HepG2 (cell line): ENCODE data around the gene GTF3A. TPM values are rescaled to one million over a fixed set of nuclear protein-coding genes. Genes with fewer than 3 reads are reported as not detected.

Experiments used
- ARHGAP35 ChIP-seq: sonication (generic); formaldehyde crosslinking; IDR thresholded peaks from 2 replicates; pipeline ENCODE4 v1.9.0; 2022; ENCODE audit warnings: mild to moderate bottlenecking, inconsistent platforms, moderate library complexity, missing genetic modification reagents, borderline replicate concordance
- CERS6 ChIP-seq: sonication (generic); formaldehyde crosslinking; IDR thresholded peaks from 2 replicates; pipeline ENCODE4 v1.5.0; 2020; ENCODE audit warnings: missing genetic modification reagents
- DNMT1 ChIP-seq: sonication (generic); formaldehyde crosslinking; IDR thresholded peaks from 2 replicates; pipeline ENCODE4 v1.5.1; 2020; ENCODE audit warnings: mild to moderate bottlenecking, missing genetic modification reagents
- ELF4 ChIP-seq: sonication (generic); formaldehyde crosslinking; IDR thresholded peaks from 2 replicates; pipeline ENCODE4 v1.5.0; 2020; ENCODE audit warnings: missing genetic modification reagents, mild to moderate bottlenecking, moderate library complexity, borderline replicate concordance
- FLYWCH1 ChIP-seq: sonication (generic); formaldehyde crosslinking; IDR thresholded peaks from 2 replicates; pipeline ENCODE4 v1.8.1; 2023; ENCODE audit warnings: mild to moderate bottlenecking, missing genetic modification reagents
- FOXA1 ChIP-seq, 2 experiments: fragments of 450-650 bp in 1 of 2; sonication (generic) in 1 of 2; formaldehyde crosslinking in 1 of 2; IDR thresholded peaks; 2 replicates each; pipeline versions ENCODE4 v1.4.0 to v1.6.1; 2016 to 2020; ENCODE audit warnings: missing genetic modification reagents in 1 of 2
- HES4 ChIP-seq: sonication (generic); formaldehyde crosslinking; IDR thresholded peaks from 2 replicates; pipeline ENCODE4 v1.9.0; 2021; ENCODE audit warnings: mild to moderate bottlenecking, missing genetic modification reagents, borderline replicate concordance
- KDM2A ChIP-seq: sonication (generic); formaldehyde crosslinking; IDR thresholded peaks from 2 replicates; pipeline ENCODE4 v1.4.0; 2020; ENCODE audit warnings: low read depth, missing genetic modification reagents, borderline replicate concordance
- MAFG ChIP-seq: sonication (generic); formaldehyde crosslinking; IDR thresholded peaks from 2 replicates; pipeline ENCODE4 v1.5.1; 2020; ENCODE audit warnings: mild to moderate bottlenecking, missing genetic modification reagents
- NKX3-1 ChIP-seq: sonication (generic); formaldehyde crosslinking; IDR thresholded peaks from 2 replicates; pipeline ENCODE4 v1.5.0; 2020; ENCODE audit warnings: missing genetic modification reagents
- RXRB ChIP-seq: IDR thresholded peaks from 2 replicates; pipeline ENCODE4 v1.6.1; 2016; ENCODE audit warnings: borderline replicate concordance, missing genetic modification reagents, missing compliant biosample characterization
- ZBTB38 ChIP-seq: sonication (generic); formaldehyde crosslinking; IDR thresholded peaks from 2 replicates; pipeline ENCODE4 v1.5.1; 2020; ENCODE audit warnings: mild to moderate bottlenecking, missing genetic modification reagents
- ZNF17 ChIP-seq: sonication (generic); formaldehyde crosslinking; IDR thresholded peaks from 2 replicates; pipeline ENCODE4 v1.5.0; 2020; ENCODE audit warnings: mild to moderate bottlenecking, missing genetic modification reagents
- ZNF225 ChIP-seq: sonication (generic); formaldehyde crosslinking; IDR thresholded peaks from 2 replicates; pipeline ENCODE4 v1.4.0; 2020; ENCODE audit warnings: mild to moderate bottlenecking, missing genetic modification reagents
- ZNF367 ChIP-seq: sonication (generic); formaldehyde crosslinking; IDR thresholded peaks from 2 replicates; pipeline ENCODE4 v1.4.0; 2020; ENCODE audit warnings: missing genetic modification reagents, borderline replicate concordance
- ZNF562 ChIP-seq: sonication (generic); formaldehyde crosslinking; IDR thresholded peaks from 2 replicates; pipeline ENCODE4 v1.8.0; 2022; ENCODE audit warnings: missing genetic modification reagents, borderline replicate concordance
- ZNF644 ChIP-seq: IDR thresholded peaks from 2 replicates; pipeline ENCODE4 v1.6.1; 2016; ENCODE audit warnings: low read depth
- ZNF672 ChIP-seq: sonication (generic); formaldehyde crosslinking; IDR thresholded peaks from 2 replicates; pipeline ENCODE4 v1.8.1; 2022; ENCODE audit warnings: missing genetic modification reagents
- ZNF737 ChIP-seq: sonication (generic); formaldehyde crosslinking; IDR thresholded peaks from 2 replicates; pipeline ENCODE4 v1.5.0; 2020; ENCODE audit warnings: missing genetic modification reagents, mild to moderate bottlenecking, borderline replicate concordance
- ZNF772 ChIP-seq: sonication (generic); formaldehyde crosslinking; IDR thresholded peaks from 2 replicates; pipeline ENCODE4 v1.5.0; 2020; ENCODE audit warnings: mild to moderate bottlenecking, missing genetic modification reagents
- polyA plus RNA-seq, 8 experiments: library from polyadenylated mRNA; depleted of rRNA in 3 of 8; stranded (reverse) in 7 of 8; unstranded in 1 of 8; fragments of >200 nt; fragmentation: Illumina TruSeq in 4 of 8; extraction: Trizol in 4 of 8; gene quantifications; 2 replicates each; pipeline versions ENCODE4 v1.2.1 to v1.2.3, GENCODE V29; 2011 to 2016; ENCODE audit warnings: low read depth in 4 of 8, missing spikeins in 1 of 8, mixed read lengths in 1 of 8; ENCODE audit not compliant: insufficient read depth in 1 of 8
- total RNA-seq, 5 experiments: library from RNA; depleted of rRNA; stranded (reverse); fragments of >200 nt; fragmentation: Illumina TruSeq; extraction: Trizol; gene quantifications; 2 replicates each; pipeline ENCODE4 v1.2.3, GENCODE V29; 2016; ENCODE audit warnings: low read depth in 1 of 5
- TF ChIP-seq, protein P1 (sequence below): sonication (generic); formaldehyde crosslinking; IDR thresholded peaks from 2 replicates; pipeline ENCODE4 v1.8.0; 2022; ENCODE audit warnings: missing genetic modification reagents, mild to moderate bottlenecking, borderline replicate concordance
- TF ChIP-seq, protein P2 (sequence below): sonication (generic); formaldehyde crosslinking; IDR thresholded peaks from 2 replicates; pipeline ENCODE4 v1.8.0; 2022; ENCODE audit warnings: low read depth, missing genetic modification reagents
- TF ChIP-seq, protein P3 (sequence below): IDR thresholded peaks from 2 replicates; pipeline ENCODE4 v1.6.1; 2016; ENCODE audit warnings: mild to moderate bottlenecking

The GTF3A gene
- total and polyA plus RNA-seq, 2 of the 13 experiments (the other 11 are each of a cell fraction or from before 2014, with no cell fraction given), result 42.1 to 176 TPM

DNA sequence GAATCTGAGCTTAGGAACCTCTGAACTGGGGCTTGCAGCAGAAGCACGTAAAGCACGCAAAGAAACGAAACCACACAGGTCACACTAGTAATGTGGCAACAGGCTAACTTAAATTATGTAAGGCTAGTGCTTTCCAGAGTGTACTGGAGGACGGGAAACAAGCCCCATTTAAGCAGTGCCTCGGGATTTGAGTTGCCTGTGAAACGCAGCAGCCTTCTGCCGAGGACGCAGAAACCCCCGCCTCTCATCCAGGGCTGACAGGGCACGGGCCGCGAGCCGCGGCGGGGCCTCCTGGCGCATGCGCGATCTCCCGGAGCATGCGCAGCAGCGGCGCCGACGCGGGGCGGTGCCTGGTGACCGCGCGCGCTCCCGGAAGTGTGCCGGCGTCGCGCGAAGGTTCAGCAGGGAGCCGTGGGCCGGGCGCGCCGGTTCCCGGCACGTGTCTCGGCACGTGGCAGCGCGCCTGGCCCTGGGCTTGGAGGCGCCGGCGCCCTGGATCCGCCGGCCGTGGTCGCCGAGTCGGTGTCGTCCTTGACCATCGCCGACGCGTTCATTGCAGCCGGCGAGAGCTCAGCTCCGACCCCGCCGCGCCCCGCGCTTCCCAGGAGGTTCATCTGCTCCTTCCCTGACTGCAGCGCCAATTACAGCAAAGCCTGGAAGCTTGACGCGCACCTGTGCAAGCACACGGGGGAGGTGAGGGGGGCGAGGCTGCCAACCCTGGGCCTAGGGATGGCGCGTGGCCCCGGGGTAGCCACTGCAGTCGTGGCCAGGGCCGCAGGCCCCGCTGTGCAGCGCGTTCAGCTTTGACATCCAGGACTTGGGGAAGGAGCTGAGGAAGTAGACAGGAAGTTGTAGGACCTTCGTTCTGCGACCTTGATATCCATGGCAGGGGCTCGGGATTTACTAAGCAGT is at the start of gene GTF3A (continued):
- peak; percentile 93 for TF ChIP-seq DNMT1
- TF ChIP-seq, protein P1, sequence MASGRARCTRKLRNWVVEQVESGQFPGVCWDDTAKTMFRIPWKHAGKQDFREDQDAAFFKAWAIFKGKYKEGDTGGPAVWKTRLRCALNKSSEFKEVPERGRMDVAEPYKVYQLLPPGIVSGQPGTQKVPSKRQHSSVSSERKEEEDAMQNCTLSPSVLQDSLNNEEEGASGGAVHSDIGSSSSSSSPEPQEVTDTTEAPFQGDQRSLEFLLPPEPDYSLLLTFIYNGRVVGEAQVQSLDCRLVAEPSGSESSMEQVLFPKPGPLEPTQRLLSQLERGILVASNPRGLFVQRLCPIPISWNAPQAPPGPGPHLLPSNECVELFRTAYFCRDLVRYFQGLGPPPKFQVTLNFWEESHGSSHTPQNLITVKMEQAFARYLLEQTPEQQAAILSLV (CRISPR knock-in tag), result peak; percentile 92; the same call in 1 of the 2 replicates
- TF ChIP-seq, protein P2, sequence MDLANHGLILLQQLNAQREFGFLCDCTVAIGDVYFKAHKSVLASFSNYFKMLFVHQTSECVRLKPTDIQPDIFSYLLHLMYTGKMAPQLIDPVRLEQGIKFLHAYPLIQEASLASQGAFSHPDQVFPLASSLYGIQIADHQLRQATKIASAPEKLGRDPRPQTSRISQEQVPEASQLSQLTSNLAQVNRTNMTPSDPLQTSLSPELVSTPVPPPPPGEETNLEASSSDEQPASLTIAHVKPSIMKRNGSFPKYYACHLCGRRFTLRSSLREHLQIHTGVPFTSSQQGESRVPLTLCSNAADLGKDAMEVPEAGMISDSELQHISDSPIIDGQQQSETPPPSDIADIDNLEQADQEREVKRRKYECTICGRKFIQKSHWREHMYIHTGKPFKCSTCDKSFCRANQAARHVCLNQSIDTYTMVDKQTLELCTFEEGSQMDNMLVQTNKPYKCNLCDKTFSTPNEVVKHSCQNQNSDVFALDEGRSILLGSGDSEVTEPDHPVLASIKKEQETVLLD (CRISPR knock-in tag), result peak; percentile 90
- TF ChIP-seq ZNF225 (CRISPR knock-in tag), result peak; percentile 89
- TF ChIP-seq ARHGAP35 (CRISPR knock-in tag), result peak; percentile 96; the same call in 1 of the 2 replicates
- TF ChIP-seq HES4, result peak; percentile 99
- TF ChIP-seq ZNF562 (CRISPR knock-in tag), result peak; percentile 94
- TF ChIP-seq ELF4 (CRISPR knock-in tag), result peak; percentile 38; the same call in 1 of the 2 replicates
- no peak; the same call in 1 of the 2 replicates for TF ChIP-seq ZNF367
- TF ChIP-seq ZNF17 (CRISPR knock-in tag), result no peak; the same call in 1 of the 2 replicates
- TF ChIP-seq FOXA1 (IDR thresholded peaks at IDR 0.05), result no peak
- TF ChIP-seq FOXA1 (CRISPR knock-in tag; IDR thresholded peaks at IDR 0.05), result no peak
- no peak for TF ChIP-seq MAFG (CRISPR knock-in tag)
- no peak for TF ChIP-seq ZNF737
- TF ChIP-seq ZNF772 (CRISPR knock-in tag), result peak; percentile 66; the same call in 1 of the 2 replicates
- peak; percentile 87 for TF ChIP-seq NKX3-1 (CRISPR knock-in tag)
- TF ChIP-seq RXRB (CRISPR knock-in tag), result 0 out of 2 replicates have a peak, but pooled peaks have one; percentile 16
- 0 out of 2 replicates have a peak, but pooled peaks have one; percentile 90 for TF ChIP-seq FLYWCH1 (CRISPR knock-in tag)
- TF ChIP-seq, protein P3, sequence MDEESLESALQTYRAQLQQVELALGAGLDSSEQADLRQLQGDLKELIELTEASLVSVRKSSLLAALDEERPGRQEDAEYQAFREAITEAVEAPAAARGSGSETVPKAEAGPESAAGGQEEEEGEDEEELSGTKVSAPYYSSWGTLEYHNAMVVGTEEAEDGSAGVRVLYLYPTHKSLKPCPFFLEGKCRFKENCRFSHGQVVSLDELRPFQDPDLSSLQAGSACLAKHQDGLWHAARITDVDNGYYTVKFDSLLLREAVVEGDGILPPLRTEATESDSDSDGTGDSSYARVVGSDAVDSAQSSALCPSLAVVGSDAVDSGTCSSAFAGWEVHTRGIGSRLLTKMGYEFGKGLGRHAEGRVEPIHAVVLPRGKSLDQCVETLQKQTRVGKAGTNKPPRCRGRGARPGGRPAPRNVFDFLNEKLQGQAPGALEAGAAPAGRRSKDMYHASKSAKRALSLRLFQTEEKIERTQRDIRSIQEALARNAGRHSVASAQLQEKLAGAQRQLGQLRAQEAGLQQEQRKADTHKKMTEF, result peak; percentile 68; the same call in 1 of the 2 replicates
- TF ChIP-seq ZNF672 (CRISPR knock-in tag), result peak; percentile 88; the same call in 1 of the 2 replicates
- peak; percentile 98 for TF ChIP-seq ZBTB38 (CRISPR knock-in tag)
- peak; percentile 46; the same call in 1 of the 2 replicates for TF ChIP-seq KDM2A
- TF ChIP-seq CERS6 (CRISPR knock-in tag), result peak; percentile 63; the same call in 1 of the 2 replicates
- no peak for TF ChIP-seq ZNF644 (CRISPR knock-in tag)
